NB4 (cell line): ENCODE results near the gene TBX21.

Source experiments
- DNase-seq: peaks from one replicate; pipeline ENCODE4 v3.0.0; 2010; ENCODE audit warnings: low read depth
- H3K4me3 ChIP-seq: one replicate; pipeline ENCODE4 v1.5.1; 2011; ENCODE audit warnings: mild to moderate bottlenecking, low read depth, low read length, moderate library complexity
- MAX ChIP-seq: IDR thresholded peaks from 2 replicates; pipeline ENCODE4 v1.6.1; 2011; ENCODE audit warnings: low read depth, low read length
- MYC ChIP-seq: IDR thresholded peaks from 2 replicates; pipeline ENCODE4 v1.6.1; 2011; ENCODE audit warnings: low read depth, low read length
- POLR2A ChIP-seq: IDR thresholded peaks from 2 replicates; pipeline ENCODE4 v1.6.1; 2011; ENCODE audit warnings: mild to moderate bottlenecking; ENCODE audit not compliant: insufficient read length; ENCODE audit errors: extremely low read depth
- TF ChIP-seq, protein P1 (sequence below): IDR thresholded peaks from one replicate; pipeline ENCODE4 v1.5.1; 2012; ENCODE audit warnings: low read depth, low read length

TBX21 gene

GRCh38 chr17:47686664-47687327, 46.2 kb upstream of the TBX21 start:
- no peak overlapping the region for H3K4me3 ChIP-seq
- TF ChIP-seq, protein P1, sequence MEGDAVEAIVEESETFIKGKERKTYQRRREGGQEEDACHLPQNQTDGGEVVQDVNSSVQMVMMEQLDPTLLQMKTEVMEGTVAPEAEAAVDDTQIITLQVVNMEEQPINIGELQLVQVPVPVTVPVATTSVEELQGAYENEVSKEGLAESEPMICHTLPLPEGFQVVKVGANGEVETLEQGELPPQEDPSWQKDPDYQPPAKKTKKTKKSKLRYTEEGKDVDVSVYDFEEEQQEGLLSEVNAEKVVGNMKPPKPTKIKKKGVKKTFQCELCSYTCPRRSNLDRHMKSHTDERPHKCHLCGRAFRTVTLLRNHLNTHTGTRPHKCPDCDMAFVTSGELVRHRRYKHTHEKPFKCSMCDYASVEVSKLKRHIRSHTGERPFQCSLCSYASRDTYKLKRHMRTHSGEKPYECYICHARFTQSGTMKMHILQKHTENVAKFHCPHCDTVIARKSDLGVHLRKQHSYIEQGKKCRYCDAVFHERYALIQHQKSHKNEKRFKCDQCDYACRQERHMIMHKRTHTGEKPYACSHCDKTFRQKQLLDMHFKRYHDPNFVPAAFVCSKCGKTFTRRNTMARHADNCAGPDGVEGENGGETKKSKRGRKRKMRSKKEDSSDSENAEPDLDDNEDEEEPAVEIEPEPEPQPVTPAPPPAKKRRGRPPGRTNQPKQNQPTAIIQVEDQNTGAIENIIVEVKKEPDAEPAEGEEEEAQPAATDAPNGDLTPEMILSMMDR: no peak
- TF ChIP-seq MYC (no peak), POLR2A (no peak), MAX (no peak)
- no peak for DNase-seq

DNA sequence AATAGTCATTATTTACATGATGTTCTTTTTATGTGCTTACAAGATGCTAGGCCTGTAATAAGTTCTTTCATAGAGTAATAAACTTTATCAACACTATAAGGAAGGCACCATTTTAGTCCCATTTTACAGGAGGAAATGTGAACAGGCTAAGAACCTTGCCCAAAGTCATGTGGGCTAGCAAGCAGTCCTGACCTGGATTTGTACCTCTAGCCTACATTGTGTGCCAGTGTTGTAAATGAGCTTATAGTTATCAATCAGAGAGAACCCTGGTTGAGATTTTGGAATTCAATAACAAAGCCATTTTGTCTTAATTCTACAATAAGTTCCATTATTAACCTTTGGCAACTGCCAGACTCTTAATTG, 45.7 kb upstream of the TBX21 start:
- no peak for TF ChIP-seq POLR2A
- TF ChIP-seq MAX: no peak
- no peak for TF ChIP-seq MYC
- TF ChIP-seq, protein P1: no peak
- DNase-seq: no peak
- H3K4me3 ChIP-seq: no peak overlapping the region

DNA sequence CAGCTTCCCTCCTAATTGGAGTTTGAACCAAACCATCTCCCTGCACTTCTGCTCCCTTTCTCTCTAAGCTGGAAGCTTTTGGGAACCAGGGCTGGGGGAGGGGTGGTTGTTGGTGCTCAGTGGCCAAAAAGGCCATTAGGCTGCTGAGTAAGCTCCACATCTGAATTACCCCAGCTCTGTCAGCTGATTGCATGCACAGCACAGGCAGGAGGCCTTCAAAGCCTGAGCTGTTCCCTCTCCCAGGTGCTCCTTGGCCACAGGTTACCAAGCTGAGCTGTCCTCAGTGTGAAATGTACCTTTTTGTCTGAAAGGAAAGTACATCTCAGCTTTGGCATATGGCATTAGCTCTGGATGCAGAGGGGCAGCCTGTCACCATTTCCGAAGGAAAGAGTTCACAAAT, 45.3 kb upstream of the TBX21 start:
- TF ChIP-seq MAX (no peak), MYC (no peak)
- TF ChIP-seq, protein P1: no peak
- no peak overlapping the region for H3K4me3 ChIP-seq
- DNase-seq: no peak

DNA sequence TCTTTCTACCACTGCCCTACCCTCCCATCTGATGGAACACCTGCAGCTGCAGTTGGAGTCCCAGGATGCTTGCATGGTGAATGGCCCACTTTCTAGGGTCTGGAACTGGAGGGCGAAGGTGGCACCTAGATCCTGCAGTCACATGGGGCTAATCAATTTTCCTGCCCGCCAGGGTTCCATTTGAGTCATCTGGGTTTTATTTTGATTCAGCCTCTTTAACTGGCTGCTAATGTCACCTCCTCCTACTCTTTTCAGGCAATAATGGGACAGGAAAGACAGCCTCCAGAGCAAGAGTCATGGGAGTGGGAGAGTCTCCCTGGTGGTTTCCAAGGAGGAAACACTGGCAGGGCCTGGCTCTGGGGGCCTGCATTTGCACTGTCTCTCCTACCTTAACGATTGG, 42.9 kb upstream of the TBX21 start:
- no peak overlapping the region for H3K4me3 ChIP-seq
- no peak for TF ChIP-seq POLR2A
- no peak for DNase-seq

DNA sequence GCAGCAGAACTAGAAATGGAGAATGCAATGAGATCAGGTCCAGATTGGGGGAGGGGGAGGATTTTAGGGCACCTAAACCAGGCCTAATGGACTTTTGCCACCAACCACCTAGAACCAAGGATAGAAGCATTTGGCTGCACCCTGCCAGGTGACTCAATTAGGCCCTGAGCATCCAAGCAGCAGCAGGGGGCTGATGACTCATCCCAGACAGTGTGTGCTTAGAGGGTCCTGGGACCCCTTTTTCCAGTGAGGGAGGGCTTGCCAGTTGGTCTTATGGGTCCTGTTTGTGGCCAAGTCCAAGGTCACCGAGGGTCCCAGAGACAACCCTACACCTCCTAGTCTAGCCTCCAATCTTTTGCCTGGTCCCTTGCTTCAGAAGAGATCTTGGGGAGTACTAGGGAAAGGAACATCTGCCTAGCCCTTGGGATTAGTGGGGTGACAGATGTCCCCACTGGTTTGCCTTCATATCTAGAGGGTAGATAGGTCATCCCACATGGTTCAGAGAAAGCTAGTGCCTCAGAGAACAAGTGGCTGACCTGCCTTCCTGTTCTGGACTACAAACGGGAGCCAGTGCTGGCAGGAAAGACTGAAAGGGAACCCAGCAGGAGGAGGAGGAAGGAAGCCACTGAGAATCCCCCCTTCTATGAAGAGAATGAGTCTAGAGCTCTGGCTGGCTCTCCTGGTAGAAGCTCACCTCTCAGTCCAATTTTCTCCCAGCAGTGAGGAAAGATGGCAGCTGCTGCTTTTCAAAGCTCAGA, 40.7 kb upstream of the TBX21 start:
- TF ChIP-seq MAX: no peak
- peak overlapping the region; percentile 52 for H3K4me3 ChIP-seq

DNA sequence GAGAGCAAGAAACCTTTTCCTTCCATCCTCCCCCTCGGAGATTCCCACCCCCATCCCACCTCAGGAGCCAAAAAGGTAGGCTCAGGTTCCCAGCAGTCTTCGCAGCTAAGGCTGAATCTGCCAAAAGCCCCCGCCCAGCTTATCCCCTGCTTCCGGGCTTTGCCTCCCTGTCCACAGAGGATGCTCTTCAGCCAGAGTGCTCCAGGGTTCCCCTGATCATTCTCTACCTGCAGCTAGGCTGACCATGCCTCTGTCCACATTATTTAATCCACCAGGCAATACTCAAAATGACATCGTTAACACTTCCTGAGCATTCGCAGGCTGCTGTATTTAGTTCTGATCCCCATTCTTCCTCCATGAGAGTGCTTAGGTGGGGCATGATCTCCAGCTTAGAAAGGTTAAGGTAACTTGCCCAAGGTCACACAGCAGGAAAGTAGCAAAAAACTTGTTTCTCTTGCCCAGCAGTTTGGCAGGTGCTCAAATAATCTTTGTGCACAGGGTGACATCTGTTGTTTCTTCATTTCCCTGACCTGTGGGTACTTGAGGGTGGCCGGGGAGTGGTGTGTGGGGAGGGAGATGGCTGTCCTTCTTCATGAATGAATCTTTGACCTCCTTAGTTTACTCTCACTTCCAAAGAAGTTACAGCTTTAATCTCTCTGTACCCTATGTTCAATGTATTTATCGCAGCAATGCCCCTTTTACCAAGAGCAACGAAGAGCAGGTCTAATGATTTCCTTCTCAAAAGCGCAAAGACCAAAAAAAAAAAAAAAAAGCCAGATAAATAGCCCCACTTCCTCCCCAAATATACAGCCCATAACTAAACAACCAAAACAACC, 39.9 kb upstream of the TBX21 start:
- DNase-seq: peak; percentile 61
- TF ChIP-seq, protein P1: no peak
- TF ChIP-seq POLR2A: no peak
- TF ChIP-seq MAX: no peak
- no peak for TF ChIP-seq MYC
- H3K4me3 ChIP-seq: peak overlapping the region; percentile 52

More for the DNA sequence above, 40.7 kb upstream of the TBX21 start:
- DNase-seq: no peak
